DND-41 (cell line): Measurements from ENCODE around the gene COX7B2.

Source experiments
- CTCF ChIP-seq: IDR thresholded peaks from 2 replicates; pipeline ENCODE4 v1.5.1; 2012; ENCODE audit warnings: borderline replicate concordance, low read length, moderate library complexity, mild to moderate bottlenecking; ENCODE audit not compliant: poor library complexity, severe bottlenecking; ENCODE audit errors: extremely low read depth
- EZH2 ChIP-seq: IDR thresholded peaks from 3 replicates; pipeline ENCODE4 v1.6.1; 2012; ENCODE audit warnings: borderline replicate concordance, low read depth, mild to moderate bottlenecking, moderate library complexity, low read length, inconsistent platforms; ENCODE audit not compliant: severe bottlenecking

GRCh38 chr4:46909078-46909477, at the start of gene COX7B2:
- TF ChIP-seq CTCF, result no peak
- no peak for TF ChIP-seq EZH2
